Lung (tissue), 12 donors: ENCODE measurements around the gene PAPLN. TPM values are rescaled to one million over a fixed set of nuclear protein-coding genes. Genes with fewer than 3 reads are reported as not detected.

Experiments used
- ATAC-seq: fragments of 200-7000 bp; cut with Tn5 transposase; one replicate; pipeline ENCODE4 v1.9.1; 2020; ENCODE audit warnings: moderate number of reproducible peaks; ENCODE audit not compliant: insufficient read depth, low FRiP score
- DNase-seq, 3 donors: peaks; one replicate each; pipeline ENCODE4 v3.0.0-alpha.2; 2013 to 2017
- H3K27ac ChIP-seq, 2 donors: one replicate each; pipeline ENCODE4 v1.5.1; 2013; ENCODE audit warnings: mild to moderate bottlenecking in 2 of 2, moderate library complexity in 2 of 2, control low read depth in 1 of 2, inconsistent platforms in 1 of 2, low read depth in 1 of 2, low read length in 1 of 2
- H3K27me3 ChIP-seq, 3 donors: one replicate each; pipeline ENCODE4 v1.5.1; 2013; ENCODE audit warnings: low read length in 2 of 3; ENCODE audit not compliant: control insufficient read depth in 3 of 3, insufficient read depth in 3 of 3
- H3K36me3 ChIP-seq, 4 donors: one replicate each; pipeline ENCODE4 v1.5.1; 2013; ENCODE audit warnings: low read length in 4 of 4, mild to moderate bottlenecking in 1 of 4, moderate library complexity in 1 of 4; ENCODE audit not compliant: control insufficient read depth in 4 of 4, insufficient read depth in 4 of 4
- H3K4me1 ChIP-seq, 5 donors: one replicate each; pipeline ENCODE4 v1.5.1; 2013; ENCODE audit warnings: low read length in 5 of 5, mild to moderate bottlenecking in 2 of 5, moderate library complexity in 1 of 5; ENCODE audit not compliant: control insufficient read depth in 5 of 5, insufficient read depth in 5 of 5
- H3K4me3 ChIP-seq: one replicate; pipeline ENCODE4 v1.5.1; 2013; ENCODE audit warnings: mild to moderate bottlenecking, control low read depth, moderate library complexity
- H3K9ac ChIP-seq, 2 donors: one replicate each; pipeline ENCODE4 v1.5.1; 2013; ENCODE audit warnings: low read length in 2 of 2, control low read depth in 1 of 2; ENCODE audit not compliant: insufficient read depth in 1 of 2
- H3K9me3 ChIP-seq, 4 donors: one replicate each; pipeline ENCODE4 v1.5.1; 2013; ENCODE audit warnings: low read length in 3 of 4, mild to moderate bottlenecking in 1 of 4, moderate library complexity in 1 of 4; ENCODE audit not compliant: control insufficient read depth in 4 of 4, insufficient read depth in 3 of 4
- WGBS, 2 donors: extraction: QIAGEN DNeasy Blood & Tissue Kit; methylation state at CpG; one replicate each; pipeline ENCODE4 v1.1.7; 2013; 5-methylcytosine and 5-hydroxymethylcytosine counted together
- polyA plus RNA-seq, 2 donors: library from polyadenylated mRNA; stranded (reverse); fragments of 200-250 nt; gene quantifications; one replicate each; pipeline ENCODE4 v1.2.1, GENCODE V29; 2013
- total RNA-seq, 2 donors: library from RNA; depleted of rRNA in 1 of 2; stranded (reverse); fragments of >200 nt in 1 of 2; gene quantifications; one replicate each; pipeline ENCODE4 v1.2.1, GENCODE V29; 2014 to 2021
- TF ChIP-seq, protein P1 (sequence below): IDR thresholded peaks from 2 replicates; pipeline ENCODE4 v1.5.1; 2012; ENCODE audit warnings: mild to moderate bottlenecking; ENCODE audit errors: control extremely low read depth, extremely low read depth
- donor health status: control.
- donor health status: control.
- donor health status: Bipolar disorder and iron deficiency.
- donor health status: healthy.
- donor health status: DM: yes; HTN: yes; CAD: no.

The PAPLN gene
- total and polyA plus RNA-seq, 4 donors: 2.9 to 18.0 (median 8.3) TPM

DNA sequence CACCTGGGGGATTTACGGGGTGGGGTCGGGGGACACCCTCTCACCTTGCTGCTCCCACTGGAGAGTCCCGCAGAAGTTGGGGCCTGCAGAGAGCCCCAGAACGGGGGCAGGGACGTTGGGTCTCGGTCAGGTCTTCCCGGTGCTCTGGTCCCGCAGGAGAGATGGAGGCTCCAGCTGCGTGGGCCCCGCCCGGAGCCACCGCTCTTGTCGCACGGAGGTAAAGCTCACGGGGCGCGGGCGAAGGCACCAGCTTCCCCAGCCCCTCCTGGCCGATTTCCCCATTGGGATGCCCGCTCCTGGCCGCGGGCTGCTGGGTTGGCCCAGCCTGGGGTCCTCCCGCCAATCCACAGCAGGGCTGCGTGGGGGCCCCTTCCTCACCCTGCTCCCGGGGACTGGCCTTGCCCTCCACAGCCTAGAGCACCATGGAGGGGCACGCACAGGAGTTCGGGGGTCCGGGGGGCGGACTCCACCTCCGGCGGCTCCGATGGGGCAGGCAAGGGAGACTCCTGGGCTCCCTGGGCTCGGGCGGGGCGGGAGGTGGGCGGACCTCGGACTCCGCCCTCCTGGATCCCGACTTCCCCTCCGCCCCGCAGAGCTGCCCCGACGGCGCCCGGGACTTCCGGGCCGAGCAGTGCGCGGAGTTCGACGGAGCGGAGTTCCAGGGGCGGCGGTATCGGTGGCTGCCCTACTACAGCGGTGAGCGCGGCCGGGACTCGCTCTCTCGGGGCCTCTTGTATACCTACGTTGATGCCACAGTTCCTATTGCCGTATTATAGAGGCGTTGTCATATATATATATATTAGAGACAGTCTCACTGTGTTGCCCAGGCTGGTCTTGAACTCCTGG lies 8.4 kb downstream of the PAPLN start:
- Histone ChIP-seq H3K27me3 (no peaks in the 10 kb centered on the region), H3K9ac (peak overlapping the region in 1 of 2 donors; percentile 38), H3K4me1 (peaks cover 0 to 10% (median 5%) of the 10 kb centered on the region in 5 donors), H3K4me3 (peak overlapping the region; percentile 41), H3K27ac (no peak overlapping the region), H3K36me3 (no peaks in the 10 kb centered on the region), H3K9me3 (no peaks in the 10 kb centered on the region)
- 9 to 10% methylated on average over 55 to 64 of the region's 64 CpGs for WGBS, 2 donors
- TF ChIP-seq, protein P1, sequence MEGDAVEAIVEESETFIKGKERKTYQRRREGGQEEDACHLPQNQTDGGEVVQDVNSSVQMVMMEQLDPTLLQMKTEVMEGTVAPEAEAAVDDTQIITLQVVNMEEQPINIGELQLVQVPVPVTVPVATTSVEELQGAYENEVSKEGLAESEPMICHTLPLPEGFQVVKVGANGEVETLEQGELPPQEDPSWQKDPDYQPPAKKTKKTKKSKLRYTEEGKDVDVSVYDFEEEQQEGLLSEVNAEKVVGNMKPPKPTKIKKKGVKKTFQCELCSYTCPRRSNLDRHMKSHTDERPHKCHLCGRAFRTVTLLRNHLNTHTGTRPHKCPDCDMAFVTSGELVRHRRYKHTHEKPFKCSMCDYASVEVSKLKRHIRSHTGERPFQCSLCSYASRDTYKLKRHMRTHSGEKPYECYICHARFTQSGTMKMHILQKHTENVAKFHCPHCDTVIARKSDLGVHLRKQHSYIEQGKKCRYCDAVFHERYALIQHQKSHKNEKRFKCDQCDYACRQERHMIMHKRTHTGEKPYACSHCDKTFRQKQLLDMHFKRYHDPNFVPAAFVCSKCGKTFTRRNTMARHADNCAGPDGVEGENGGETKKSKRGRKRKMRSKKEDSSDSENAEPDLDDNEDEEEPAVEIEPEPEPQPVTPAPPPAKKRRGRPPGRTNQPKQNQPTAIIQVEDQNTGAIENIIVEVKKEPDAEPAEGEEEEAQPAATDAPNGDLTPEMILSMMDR: no peak
- DNase-seq (peak; percentile 58 to 78 (median 62)), ATAC-seq (peak; percentile 76)

DNA sequence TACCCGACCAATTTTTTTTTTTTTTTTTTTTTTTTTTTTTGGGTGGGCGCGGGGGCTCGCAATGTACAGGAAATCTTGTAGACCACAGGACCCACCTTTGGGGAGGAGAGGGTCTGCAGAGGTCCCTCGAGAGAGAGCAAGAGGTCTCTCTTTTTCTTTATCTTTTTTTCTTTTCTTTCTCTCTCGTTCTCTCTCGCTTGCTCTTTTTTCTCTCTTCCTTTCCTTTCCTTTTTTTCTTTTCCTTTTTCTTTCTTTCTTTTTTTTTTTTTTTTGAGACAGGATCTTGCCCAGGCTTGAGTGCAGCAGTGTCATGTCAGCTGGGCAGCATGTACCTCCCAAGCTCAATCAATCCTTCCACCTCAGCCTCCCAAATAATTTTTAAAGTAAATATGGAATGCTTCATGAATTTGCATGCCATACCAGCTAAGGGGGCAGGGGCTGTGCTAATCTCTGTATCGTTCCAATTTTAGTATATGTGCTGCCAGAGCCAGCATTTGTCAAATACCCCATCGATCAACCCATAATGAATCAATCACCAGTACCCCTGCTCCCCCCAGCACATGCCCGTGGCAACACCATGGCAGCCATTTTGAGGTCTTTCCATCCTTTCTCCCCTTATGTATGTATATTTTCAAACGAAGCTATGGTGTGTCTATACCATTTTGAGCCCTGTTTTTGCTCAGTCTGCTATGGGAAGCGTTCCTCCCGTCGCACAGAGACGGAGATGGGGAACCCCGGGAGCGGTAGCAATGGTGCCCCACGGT lies 9.3 kb downstream of the PAPLN start:
- no peaks in the 10 kb centered on the region for H3K27me3 ChIP-seq
- no peak overlapping the region for H3K4me3 ChIP-seq
- peak overlapping the region in 1 of 2 donors; percentile 38 for H3K9ac ChIP-seq
- H3K36me3 ChIP-seq: no peaks in the 10 kb centered on the region
- no peak overlapping the region for H3K27ac ChIP-seq
- WGBS, 2 donors: 71 to 72% methylated on average over 15 to 18 of the region's 18 CpGs
- peaks cover 0 to 10% (median 5%) of the 10 kb centered on the region in 5 donors for H3K4me1 ChIP-seq
- H3K9me3 ChIP-seq: no peaks in the 10 kb centered on the region
- ATAC-seq (no peak), DNase-seq (no peak)
- TF ChIP-seq, protein P1: no peak

DNA sequence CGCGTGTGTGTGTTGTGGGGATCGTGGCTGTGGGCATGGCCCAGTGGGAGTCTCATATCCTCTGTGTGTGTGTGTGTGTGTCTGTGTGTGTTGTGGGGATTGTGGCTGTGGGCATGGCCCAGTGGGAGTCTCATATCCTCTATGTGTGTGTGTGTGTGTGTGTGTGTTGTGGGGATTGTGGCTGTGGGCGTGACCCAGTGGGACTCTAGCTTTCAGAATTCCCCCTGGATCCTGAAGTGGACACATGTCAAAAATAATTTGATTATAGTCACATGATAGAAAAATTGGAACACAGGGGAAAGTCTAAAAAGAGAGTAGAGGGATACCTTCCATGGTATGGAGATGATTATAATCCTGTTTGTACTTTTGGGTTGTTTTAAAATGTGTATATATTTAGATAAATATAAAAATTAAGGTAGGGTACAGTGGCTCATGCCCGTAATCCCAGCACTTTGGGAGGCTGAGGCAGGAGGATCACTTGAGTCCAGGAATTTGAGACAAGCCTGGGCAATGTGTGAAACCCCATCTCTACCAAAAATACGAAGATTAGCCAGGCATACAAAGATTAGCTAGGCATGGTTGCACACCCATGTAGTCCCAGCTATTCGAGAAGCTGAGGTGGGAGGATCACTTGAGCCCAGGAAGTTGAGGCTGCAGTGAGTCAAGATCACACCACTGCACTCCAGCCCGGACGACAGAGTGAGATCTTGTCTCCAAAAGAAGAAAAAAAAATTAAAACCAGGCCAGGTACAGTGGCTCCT lies 11.0 kb downstream of the PAPLN start:
- no peaks in the 10 kb centered on the region for H3K27me3 ChIP-seq
- no peak overlapping the region for H3K27ac ChIP-seq
- TF ChIP-seq, protein P1: no peak
- DNase-seq (no peak), ATAC-seq (no peak)
- no peaks in the 10 kb centered on the region for H3K9me3 ChIP-seq
- no peaks in the 10 kb centered on the region for H3K36me3 ChIP-seq
- peaks cover 0 to 5% (median 3%) of the 10 kb centered on the region in 5 donors for H3K4me1 ChIP-seq
- H3K4me3 ChIP-seq: no peak overlapping the region
- H3K9ac ChIP-seq: no peak overlapping the region
- 71 to 80% methylated on average over 9 of the region's 9 CpGs for WGBS, 2 donors
